ENCODE data around the gene ZFR. TPM values are rescaled to one million over a fixed set of nuclear protein-coding genes. Genes with fewer than 3 reads are reported as not detected.

The ZFR gene
- total and polyA plus RNA-seq, 9 of the 15 experiments (the other 6 are each of a cell fraction or from before 2014, with no cell fraction given) = 35.5 to 108 (median 71.1) TPM

DNA sequence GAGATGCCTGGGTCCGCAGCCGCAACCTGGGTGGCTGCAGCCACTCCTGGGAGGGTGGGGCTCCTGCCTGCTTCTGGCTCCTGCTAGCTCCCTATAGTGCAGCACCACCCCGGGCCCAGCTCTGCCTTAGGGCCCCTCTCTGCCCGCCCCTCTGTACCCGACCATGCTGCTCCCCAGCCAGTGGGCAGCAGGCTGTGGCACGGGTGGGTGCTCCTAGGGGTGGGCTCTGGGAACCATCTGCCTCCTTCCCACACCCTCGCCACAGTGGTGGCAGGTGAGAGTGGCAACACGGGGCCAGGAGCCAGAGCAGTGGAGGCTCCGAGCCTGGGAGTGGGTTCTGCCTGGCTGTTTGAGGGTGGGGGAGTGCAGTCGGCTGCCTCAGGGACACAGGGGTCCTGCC lies 124.0 kb downstream of the ZFR start (continued):
- TF ChIP-seq, protein P1, sequence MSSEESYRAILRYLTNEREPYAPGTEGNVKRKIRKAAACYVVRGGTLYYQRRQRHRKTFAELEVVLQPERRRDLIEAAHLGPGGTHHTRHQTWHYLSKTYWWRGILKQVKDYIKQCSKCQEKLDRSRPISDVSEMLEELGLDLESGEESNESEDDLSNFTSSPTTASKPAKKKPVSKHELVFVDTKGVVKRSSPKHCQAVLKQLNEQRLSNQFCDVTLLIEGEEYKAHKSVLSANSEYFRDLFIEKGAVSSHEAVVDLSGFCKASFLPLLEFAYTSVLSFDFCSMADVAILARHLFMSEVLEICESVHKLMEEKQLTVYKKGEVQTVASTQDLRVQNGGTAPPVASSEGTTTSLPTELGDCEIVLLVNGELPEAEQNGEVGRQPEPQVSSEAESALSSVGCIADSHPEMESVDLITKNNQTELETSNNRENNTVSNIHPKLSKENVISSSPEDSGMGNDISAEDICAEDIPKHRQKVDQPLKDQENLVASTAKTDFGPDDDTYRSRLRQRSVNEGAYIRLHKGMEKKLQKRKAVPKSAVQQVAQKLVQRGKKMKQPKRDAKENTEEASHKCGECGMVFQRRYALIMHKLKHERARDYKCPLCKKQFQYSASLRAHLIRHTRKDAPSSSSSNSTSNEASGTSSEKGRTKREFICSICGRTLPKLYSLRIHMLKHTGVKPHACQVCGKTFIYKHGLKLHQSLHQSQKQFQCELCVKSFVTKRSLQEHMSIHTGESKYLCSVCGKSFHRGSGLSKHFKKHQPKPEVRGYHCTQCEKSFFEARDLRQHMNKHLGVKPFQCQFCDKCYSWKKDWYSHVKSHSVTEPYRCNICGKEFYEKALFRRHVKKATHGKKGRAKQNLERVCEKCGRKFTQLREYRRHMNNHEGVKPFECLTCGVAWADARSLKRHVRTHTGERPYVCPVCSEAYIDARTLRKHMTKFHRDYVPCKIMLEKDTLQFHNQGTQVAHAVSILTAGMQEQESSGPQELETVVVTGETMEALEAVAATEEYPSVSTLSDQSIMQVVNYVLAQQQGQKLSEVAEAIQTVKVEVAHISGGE (CRISPR knock-in tag; IDR thresholded peaks at IDR 0.05) = no peak
- TF ChIP-seq SMAD3 (CRISPR knock-in tag; conservative IDR thresholded peaks at IDR 0.05) = no peak
- TF ChIP-seq ZZZ3 (IDR thresholded peaks at IDR 0.05) = no peak
- TF ChIP-seq PPARD (CRISPR knock-in tag; IDR thresholded peaks at IDR 0.05) = no peak
- TF ChIP-seq RB1 (IDR thresholded peaks at IDR 0.05; ENCODE audit: low read depth) = no peak
- no peak for TF ChIP-seq CCAR2 (IDR thresholded peaks at IDR 0.05; ENCODE audit: low read depth, low read length)
- TF ChIP-seq, protein P2, sequence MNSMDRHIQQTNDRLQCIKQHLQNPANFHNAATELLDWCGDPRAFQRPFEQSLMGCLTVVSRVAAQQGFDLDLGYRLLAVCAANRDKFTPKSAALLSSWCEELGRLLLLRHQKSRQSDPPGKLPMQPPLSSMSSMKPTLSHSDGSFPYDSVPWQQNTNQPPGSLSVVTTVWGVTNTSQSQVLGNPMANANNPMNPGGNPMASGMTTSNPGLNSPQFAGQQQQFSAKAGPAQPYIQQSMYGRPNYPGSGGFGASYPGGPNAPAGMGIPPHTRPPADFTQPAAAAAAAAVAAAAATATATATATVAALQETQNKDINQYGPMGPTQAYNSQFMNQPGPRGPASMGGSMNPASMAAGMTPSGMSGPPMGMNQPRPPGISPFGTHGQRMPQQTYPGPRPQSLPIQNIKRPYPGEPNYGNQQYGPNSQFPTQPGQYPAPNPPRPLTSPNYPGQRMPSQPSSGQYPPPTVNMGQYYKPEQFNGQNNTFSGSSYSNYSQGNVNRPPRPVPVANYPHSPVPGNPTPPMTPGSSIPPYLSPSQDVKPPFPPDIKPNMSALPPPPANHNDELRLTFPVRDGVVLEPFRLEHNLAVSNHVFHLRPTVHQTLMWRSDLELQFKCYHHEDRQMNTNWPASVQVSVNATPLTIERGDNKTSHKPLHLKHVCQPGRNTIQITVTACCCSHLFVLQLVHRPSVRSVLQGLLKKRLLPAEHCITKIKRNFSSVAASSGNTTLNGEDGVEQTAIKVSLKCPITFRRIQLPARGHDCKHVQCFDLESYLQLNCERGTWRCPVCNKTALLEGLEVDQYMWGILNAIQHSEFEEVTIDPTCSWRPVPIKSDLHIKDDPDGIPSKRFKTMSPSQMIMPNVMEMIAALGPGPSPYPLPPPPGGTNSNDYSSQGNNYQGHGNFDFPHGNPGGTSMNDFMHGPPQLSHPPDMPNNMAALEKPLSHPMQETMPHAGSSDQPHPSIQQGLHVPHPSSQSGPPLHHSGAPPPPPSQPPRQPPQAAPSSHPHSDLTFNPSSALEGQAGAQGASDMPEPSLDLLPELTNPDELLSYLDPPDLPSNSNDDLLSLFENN (IDR thresholded peaks at IDR 0.05; ENCODE audit: low read depth in 2 of 2, low read length in 2 of 2) = no peak
- TF ChIP-seq, protein P3, sequence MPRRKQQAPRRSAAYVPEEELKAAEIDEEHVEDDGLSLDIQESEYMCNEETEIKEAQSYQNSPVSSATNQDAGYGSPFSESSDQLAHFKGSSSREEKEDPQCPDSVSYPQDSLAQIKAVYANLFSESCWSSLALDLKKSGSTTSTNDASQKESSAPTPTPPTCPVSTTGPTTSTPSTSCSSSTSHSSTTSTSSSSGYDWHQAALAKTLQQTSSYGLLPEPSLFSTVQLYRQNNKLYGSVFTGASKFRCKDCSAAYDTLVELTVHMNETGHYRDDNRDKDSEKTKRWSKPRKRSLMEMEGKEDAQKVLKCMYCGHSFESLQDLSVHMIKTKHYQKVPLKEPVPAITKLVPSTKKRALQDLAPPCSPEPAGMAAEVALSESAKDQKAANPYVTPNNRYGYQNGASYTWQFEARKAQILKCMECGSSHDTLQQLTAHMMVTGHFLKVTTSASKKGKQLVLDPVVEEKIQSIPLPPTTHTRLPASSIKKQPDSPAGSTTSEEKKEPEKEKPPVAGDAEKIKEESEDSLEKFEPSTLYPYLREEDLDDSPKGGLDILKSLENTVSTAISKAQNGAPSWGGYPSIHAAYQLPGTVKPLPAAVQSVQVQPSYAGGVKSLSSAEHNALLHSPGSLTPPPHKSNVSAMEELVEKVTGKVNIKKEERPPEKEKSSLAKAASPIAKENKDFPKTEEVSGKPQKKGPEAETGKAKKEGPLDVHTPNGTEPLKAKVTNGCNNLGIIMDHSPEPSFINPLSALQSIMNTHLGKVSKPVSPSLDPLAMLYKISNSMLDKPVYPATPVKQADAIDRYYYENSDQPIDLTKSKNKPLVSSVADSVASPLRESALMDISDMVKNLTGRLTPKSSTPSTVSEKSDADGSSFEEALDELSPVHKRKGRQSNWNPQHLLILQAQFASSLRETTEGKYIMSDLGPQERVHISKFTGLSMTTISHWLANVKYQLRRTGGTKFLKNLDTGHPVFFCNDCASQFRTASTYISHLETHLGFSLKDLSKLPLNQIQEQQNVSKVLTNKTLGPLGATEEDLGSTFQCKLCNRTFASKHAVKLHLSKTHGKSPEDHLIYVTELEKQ (CRISPR knock-in tag; IDR thresholded peaks at IDR 0.05) = no peak
- no peak for TF ChIP-seq SMAD4 (CRISPR knock-in tag; conservative IDR thresholded peaks at IDR 0.05)
- no peak for TF ChIP-seq TCF7 (IDR thresholded peaks at IDR 0.05; ENCODE audit: borderline replicate concordance)
- no peak for TF ChIP-seq LCOR (CRISPR knock-in tag; IDR thresholded peaks at IDR 0.05)
